ENCODE measurements around the gene DCAF7. TPM values are rescaled to one million over a fixed set of nuclear protein-coding genes. Genes with fewer than 3 reads are reported as not detected.

Gene DCAF7
- total and polyA plus RNA-seq, 2 experiments from 2014 or later = 55.1 to 56.7 TPM

- peaks cover 12% of the 10 kb centered on the region for H3K4me1 ChIP-seq (ENCODE audit: low read depth)
- TF ChIP-seq CTCF (IDR thresholded peaks at IDR 0.05; ENCODE audit: low read depth, low read length) = no peak
- H3K4me3 ChIP-seq = no peak overlapping the region
- H3K27ac ChIP-seq = no peak overlapping the region
- H3K27me3 ChIP-seq = no peaks in the 10 kb centered on the region
- no peak for DNase-seq (ENCODE audit: low read depth in 1 of 2, low spot score in 1 of 2)
- H3K36me3 ChIP-seq = no peaks in the 10 kb centered on the region
- no peaks in the 10 kb centered on the region for H3K9me3 ChIP-seq (ENCODE audit: low read depth)
Measured at GRCh38 chr17:63598281-63598680, 48.0 kb downstream of the DCAF7 start.

DNA sequence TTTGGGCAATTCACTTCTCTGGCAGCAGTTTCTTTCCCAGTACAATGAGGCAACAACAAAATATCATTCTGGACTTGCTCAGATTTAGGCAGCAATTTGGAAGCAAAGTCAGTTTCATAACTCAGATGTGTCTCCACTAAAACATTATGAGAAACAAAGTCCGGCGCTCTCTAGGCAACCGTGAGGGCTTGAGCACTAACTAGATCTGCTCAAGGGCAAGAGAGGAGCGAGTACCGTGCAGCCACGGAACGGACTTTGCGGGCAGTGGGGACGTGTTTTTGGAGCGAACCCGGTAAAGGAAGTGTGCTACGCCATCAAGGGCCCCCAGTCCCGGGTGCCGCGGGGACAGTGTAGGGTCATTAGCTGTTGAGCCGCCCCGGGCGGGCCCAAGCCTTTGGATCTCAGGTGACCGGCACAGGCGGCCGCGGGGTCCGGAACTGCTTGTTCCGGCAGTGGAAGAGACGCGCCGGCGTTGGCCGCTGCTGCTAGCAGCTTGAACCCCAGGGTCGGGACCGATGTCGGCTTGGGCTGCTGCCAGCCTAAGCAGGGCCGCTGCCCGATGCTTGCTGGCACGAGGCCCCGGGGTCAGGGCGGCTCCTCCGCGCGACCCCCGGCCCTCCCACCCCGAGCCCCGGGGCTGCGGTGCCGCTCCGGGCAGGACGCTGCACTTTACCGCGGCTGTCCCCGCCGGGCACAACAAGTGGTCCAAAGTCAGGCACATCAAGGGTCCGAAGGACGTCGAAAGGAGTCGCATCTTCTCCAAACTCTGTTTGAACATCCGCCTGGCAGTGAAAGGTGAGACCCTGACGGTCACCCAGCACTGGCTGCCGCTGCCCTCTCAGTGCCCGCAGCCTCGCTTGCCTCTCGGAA is 50.5 kb downstream of the DCAF7 start, which contains the start of gene TACO1:
TSS of gene TACO1 (plus strand) at position 327 of the 870 bp plus-strand sequence. CDS start at position 516, 189 bp downstream.
- H3K4me1 ChIP-seq (ENCODE audit: low read depth) = peaks cover 12% of the 10 kb centered on the region
- H3K9me3 ChIP-seq (ENCODE audit: low read depth) = no peaks in the 10 kb centered on the region
- no peaks in the 10 kb centered on the region for H3K27me3 ChIP-seq
- peak within 1 kb of the TSS; percentile 77 for H3K4me3 ChIP-seq
- H3K36me3 ChIP-seq = peaks cover 14% of the 10 kb centered on the region
- no peak for TF ChIP-seq CTCF (IDR thresholded peaks at IDR 0.05; ENCODE audit: low read depth, low read length)
- peak; percentile 88 to 90 for DNase-seq (ENCODE audit: low read depth in 1 of 2, low spot score in 1 of 2)
- peak within 1 kb of the TSS; percentile 85 for H3K27ac ChIP-seq

- Histone ChIP-seq H3K36me3 (peaks cover 15% of the 10 kb centered on the region), H3K27me3 (no peaks in the 10 kb centered on the region), H3K4me3 (peak overlapping the region; percentile 77), H3K4me1 (ENCODE audit: low read depth) (peaks cover 12% of the 10 kb centered on the region), H3K9me3 (ENCODE audit: low read depth) (no peaks in the 10 kb centered on the region), H3K27ac (peak overlapping the region; percentile 85)
- no peak for TF ChIP-seq CTCF (IDR thresholded peaks at IDR 0.05; ENCODE audit: low read depth, low read length)
- DNase-seq (ENCODE audit: low read depth in 1 of 2, low spot score in 1 of 2) = peak; percentile 8 to 14
Measured at GRCh38 chr17:63601439-63602371, 51.4 kb downstream of the DCAF7 start.

DNA sequence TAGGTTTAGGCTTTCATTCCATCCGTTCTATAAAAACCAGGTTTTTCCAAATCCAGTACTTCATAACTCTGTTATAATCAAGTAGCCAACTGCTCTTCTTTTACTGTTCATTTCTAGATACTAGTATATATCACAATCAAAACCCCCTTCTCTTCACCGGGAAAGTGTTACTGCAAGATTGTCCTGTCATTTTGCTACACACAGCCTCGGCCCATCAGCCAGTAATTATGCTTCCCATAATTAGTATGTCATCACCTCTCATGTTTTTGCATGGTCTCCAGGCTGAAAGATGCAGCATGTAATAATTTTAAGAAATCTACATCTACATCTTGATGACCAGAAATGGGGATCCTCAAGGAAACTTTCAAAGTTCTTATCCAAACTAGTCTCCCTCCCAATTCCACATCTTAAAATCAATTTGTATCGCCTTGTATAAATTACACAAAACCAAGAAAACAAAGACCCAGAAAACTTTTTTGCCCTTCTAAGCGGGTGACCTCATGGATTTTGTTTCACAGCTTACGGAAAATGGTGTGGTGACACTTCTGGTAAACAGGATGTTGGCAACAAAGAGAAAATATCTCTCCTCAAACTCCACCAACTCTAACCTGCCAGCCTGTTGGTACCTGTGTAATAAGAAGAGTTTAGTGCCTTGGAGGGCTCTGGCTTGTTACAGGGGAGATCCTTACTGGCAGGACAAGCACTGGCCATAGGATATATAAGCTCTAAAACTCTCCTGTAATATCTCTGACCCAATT is 59.7 kb downstream of the DCAF7 start:
- no peak for DNase-seq (ENCODE audit: low read depth in 1 of 2, low spot score in 1 of 2)
- Histone ChIP-seq H3K36me3 (peaks cover 24% of the 10 kb centered on the region), H3K27me3 (no peaks in the 10 kb centered on the region), H3K4me1 (ENCODE audit: low read depth) (no peaks in the 10 kb centered on the region), H3K4me3 (no peak overlapping the region), H3K27ac (peak overlapping the region; percentile 17), H3K9me3 (ENCODE audit: low read depth) (no peaks in the 10 kb centered on the region)
- no peak for TF ChIP-seq CTCF (IDR thresholded peaks at IDR 0.05; ENCODE audit: low read depth, low read length)

DNA sequence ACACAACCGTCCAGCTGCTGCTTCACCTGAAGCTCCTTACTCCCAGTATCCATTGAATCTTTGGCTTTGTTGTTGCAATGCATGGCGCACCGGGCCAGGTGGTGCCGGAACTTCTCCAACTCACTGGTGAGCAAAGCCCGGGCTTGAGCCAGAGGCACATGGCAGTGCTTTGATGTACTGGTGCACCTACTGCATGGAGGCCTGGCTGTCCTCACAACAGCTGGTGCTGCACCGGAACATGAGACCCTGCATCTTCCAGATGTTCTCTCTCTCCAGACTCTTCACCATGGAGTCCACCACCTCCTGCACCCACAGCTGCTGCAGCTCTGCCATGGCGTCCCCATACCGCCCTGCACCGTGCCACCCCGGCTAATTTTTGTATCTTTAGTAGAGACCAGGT is 60.6 kb downstream of the DCAF7 start:
- TF ChIP-seq CTCF (IDR thresholded peaks at IDR 0.05; ENCODE audit: low read depth, low read length) = no peak
- DNase-seq (ENCODE audit: low read depth in 1 of 2, low spot score in 1 of 2) = no peak
- peak overlapping the region; percentile 17 for H3K27ac ChIP-seq
- H3K4me3 ChIP-seq = no peak overlapping the region
- no peaks in the 10 kb centered on the region for H3K9me3 ChIP-seq (ENCODE audit: low read depth)
- H3K27me3 ChIP-seq = no peaks in the 10 kb centered on the region
- peaks cover 15% of the 10 kb centered on the region for H3K36me3 ChIP-seq
- H3K4me1 ChIP-seq (ENCODE audit: low read depth) = no peaks in the 10 kb centered on the region
